ENCODE results near the gene WFDC5. TPM values are rescaled to one million over a fixed set of nuclear protein-coding genes. Genes with fewer than 3 reads are reported as not detected.

WFDC5 gene, protein sequence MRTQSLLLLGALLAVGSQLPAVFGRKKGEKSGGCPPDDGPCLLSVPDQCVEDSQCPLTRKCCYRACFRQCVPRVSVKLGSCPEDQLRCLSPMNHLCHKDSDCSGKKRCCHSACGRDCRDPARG
- total RNA-seq: not detected in 2 replicates

DNA sequence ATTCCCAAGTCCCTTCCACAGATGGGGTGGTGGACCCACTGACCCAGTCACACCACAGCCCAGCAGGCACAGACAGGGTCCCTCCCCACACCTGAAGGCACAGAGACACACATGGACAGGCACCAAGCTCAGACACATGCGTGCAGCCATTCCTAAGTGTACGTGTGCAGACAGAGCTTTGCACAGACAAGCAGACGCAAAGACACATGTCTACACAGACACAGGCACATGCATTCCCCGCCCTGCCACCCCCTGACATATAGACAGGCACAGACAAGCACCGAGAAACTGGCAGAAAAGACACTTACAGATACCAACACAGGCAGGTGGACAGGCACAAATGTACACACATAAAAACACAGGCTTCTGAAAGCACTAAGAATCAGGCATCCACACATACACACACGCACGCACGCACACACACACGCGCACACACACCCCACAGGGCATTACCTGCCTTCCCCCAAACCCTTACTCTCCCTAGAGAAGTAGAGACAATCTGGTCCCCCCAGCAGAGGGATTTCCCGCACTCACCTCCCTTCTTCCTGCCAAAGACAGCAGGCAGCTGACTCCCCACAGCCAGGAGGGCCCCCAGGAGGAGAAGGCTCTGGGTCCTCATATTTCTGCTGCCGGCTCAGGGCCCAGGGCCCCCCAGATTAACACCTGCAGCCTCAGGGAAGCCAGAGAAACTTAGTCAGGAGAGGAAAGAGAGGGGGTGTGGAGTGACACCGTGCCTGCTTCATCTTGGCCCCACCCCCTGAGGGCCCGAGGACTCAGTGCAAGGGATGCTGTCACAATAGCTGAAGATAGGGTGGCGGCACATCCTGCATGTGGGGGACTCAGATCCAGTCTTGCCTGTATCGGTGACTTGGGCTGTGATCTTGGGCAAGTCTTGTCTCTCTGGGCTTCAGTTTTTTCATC is at the start of gene WFDC5:
Gene WFDC5 (minus strand): TSS at position 710 of the 921 bp plus-strand sequence. CDS start 91 bp downstream, at position 619.

DNA sequence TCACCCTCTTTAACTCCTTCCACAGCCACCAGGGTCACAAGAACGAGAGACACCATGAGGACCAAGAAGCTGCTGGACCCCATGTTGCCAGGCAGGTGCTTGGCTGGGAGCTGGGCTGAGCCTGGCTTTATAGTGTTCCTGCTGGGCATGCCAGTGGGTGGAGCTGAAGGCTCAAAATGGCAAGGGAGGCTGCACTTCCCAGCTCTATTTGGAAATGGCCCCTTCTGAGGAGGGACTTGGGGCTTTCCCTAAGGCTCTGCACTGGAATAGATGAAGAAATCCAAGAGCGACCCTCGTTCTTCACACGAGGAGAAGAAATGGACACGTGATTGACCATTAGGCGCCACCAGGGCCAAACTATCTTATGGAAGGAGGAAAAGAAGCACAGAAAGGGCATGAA is 9.4 kb upstream of the WFDC5 start, which contains the start of gene WFDC12:
Gene WFDC12 (minus strand): TSS at position 101 of the 400 bp plus-strand sequence. CDS start 18 bp downstream, at position 83.

DNA sequence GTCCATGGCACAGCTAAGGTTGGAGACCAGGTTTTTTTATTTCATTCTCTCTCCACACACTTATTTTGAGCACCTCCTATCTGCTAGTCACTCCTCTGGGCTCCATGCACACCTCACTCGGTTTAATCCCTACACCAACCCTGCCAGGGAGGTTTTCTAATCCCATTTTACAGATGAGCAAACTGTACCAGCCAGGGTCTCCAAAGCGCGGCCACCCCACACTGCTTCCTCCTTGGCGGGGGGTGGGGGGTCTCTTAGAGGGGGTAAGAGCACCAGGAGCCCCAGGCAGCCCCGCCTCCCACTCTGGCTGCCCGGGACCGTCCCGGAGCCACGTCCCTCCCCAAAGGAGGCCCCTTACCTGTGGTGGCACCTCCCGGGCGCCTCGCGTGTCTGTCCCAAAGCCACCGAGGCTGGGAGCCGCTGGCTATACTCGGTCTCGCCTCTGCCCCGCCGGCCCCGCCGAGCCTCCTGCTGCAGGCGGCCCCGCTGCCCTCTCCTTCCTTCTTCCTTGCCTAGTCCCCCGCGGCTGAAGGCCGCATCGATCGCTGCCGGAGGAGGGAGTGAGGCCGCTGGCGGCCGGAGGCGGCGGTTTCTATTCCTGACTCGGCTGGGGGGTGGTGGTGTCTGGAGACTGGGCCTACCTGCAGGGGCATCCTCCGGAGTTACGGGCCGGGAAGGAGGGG is 14.3 kb downstream of the WFDC5 start, which contains the start of gene KCNS1:
Gene KCNS1 (minus strand): TSS at position 565 of the 683 bp plus-strand sequence. CDS start 1,891 bp downstream, outside the sequence.

Other genes with a start within 250 kb of the WFDC5 start
- gene YWHAB, start 229.5 kb downstream of the WFDC5 start, total RNA-seq: 131 and 148 TPM in 2 replicates
- 9.2 and 13.5 TPM in 2 replicates for gene PABPC1L, start 205.1 kb downstream of the WFDC5 start, total RNA-seq
- 17.0 and 22.8 TPM in 2 replicates for gene TOMM34, start 154.8 kb downstream of the WFDC5 start, total RNA-seq
- 35.2 and 36.1 TPM in 2 replicates for gene STK4, start 148.7 kb downstream of the WFDC5 start, total RNA-seq
- 5.3 and 5.5 TPM in 2 replicates for gene KCNS1, start 14.0 kb downstream of the WFDC5 start, total RNA-seq
- gene WFDC12, start 9.3 kb upstream of the WFDC5 start, total RNA-seq: not detected in 2 replicates
- not detected in 2 replicates for gene PI3, start 59.7 kb upstream of the WFDC5 start, total RNA-seq
- not detected in 2 replicates for gene SEMG1, start 91.9 kb upstream of the WFDC5 start, total RNA-seq
- gene SEMG2, start 106.2 kb upstream of the WFDC5 start, total RNA-seq: not detected in 2 replicates
- gene SLPI, start 139.4 kb upstream of the WFDC5 start, total RNA-seq: not detected in 2 replicates
- gene RBPJL, start 191.7 kb upstream of the WFDC5 start, total RNA-seq: not detected in 2 replicates
- not detected in 2 replicates for gene MATN4, start 193.1 kb upstream of the WFDC5 start, total RNA-seq
- 170 and 210 TPM in 2 replicates for gene SDC4, start 233.2 kb upstream of the WFDC5 start, total RNA-seq
- gene SYS1, start 248.0 kb upstream of the WFDC5 start, total RNA-seq: 32.5 and 33.3 TPM in 2 replicates

All from hair follicle dermal papilla cell (primary cell).